ENCODE data around the gene WDR45B.

The WDR45B gene

DNA sequence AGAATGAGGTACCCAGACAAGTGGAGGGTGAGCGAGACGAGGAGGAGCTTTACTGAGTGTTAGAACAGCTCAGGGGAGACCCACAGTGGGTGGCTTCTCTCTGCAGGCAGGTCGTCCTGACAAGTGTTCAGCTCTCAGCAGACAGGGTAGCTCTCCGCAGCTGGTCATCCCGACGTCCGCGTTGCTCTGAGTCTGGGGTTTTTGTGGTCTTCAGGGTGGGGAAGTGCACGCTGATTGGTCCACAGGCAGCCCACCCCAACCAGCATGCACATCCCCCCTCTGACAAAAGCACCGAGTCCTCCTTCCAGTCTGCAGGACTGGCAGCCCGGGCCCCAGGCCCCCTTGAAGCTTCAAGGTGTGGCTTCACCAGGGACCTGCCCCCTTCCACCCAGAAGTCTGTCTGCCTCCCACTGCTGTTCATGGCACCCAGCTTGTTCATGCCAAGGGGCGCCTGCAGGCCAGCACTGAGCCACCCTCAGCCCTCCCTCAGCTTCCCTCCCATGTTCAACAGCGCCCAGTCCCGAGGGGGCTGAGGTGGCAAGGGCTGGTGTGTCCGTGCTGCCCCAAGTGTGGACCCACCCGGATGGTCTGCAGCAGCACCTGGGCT, 19.9 kb upstream of the WDR45B start:
- Histone ChIP-seq H3K4me2 (no peak overlapping the region), H3K27ac (no peak overlapping the region), H3K4me3 (IDR thresholded peaks at IDR 0.05; ENCODE audit: insufficient read depth, low read depth, low read length) (no peak overlapping the region), H3K27me3 (ENCODE audit: insufficient read depth, low read depth) (no peaks in the 10 kb centered on the region), H3K9ac (no peak overlapping the region), H4K20me1 (ENCODE audit: insufficient read depth) (no peaks in the 10 kb centered on the region), H2AFZ (ENCODE audit: low read depth) (no peak overlapping the region), H3K79me2 (ENCODE audit: insufficient read depth, low read depth) (no peaks in the 10 kb centered on the region), H3K4me1 (ENCODE audit: low read depth, poor library complexity, severe bottlenecking) (no peaks in the 10 kb centered on the region), H3K36me3 (ENCODE audit: insufficient read depth) (no peaks in the 10 kb centered on the region)
- TF ChIP-seq, protein P1, sequence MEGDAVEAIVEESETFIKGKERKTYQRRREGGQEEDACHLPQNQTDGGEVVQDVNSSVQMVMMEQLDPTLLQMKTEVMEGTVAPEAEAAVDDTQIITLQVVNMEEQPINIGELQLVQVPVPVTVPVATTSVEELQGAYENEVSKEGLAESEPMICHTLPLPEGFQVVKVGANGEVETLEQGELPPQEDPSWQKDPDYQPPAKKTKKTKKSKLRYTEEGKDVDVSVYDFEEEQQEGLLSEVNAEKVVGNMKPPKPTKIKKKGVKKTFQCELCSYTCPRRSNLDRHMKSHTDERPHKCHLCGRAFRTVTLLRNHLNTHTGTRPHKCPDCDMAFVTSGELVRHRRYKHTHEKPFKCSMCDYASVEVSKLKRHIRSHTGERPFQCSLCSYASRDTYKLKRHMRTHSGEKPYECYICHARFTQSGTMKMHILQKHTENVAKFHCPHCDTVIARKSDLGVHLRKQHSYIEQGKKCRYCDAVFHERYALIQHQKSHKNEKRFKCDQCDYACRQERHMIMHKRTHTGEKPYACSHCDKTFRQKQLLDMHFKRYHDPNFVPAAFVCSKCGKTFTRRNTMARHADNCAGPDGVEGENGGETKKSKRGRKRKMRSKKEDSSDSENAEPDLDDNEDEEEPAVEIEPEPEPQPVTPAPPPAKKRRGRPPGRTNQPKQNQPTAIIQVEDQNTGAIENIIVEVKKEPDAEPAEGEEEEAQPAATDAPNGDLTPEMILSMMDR (conservative IDR thresholded peaks at IDR 0.05; ENCODE audit: low read depth, low read length): no peak

DNA sequence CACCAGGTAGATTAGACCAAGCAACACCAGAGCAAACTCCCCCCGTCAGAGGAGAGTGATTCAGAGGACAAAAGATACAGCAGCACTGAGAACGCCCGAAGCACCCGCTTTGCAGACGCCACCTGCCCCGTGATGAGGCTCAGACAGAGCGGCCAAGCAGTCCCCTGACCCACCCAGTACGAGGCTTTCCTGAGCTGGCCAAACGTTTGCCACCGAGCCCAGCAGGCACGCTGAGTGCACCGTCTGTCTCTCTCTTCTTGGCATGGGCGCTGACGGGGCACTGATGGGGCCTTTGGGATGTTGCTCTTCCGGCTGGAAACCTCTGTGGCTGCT, 19.4 kb upstream of the WDR45B start:
- no peaks in the 10 kb centered on the region for H3K79me2 ChIP-seq (ENCODE audit: insufficient read depth, low read depth)
- no peaks in the 10 kb centered on the region for H4K20me1 ChIP-seq (ENCODE audit: insufficient read depth)
- H3K9ac ChIP-seq: no peak overlapping the region
- H3K4me3 ChIP-seq (IDR thresholded peaks at IDR 0.05; ENCODE audit: insufficient read depth, low read depth, low read length): no peak overlapping the region
- no peak overlapping the region for H3K4me2 ChIP-seq
- H2AFZ ChIP-seq (ENCODE audit: low read depth): no peak overlapping the region
- no peaks in the 10 kb centered on the region for H3K4me1 ChIP-seq (ENCODE audit: low read depth, poor library complexity, severe bottlenecking)
- H3K36me3 ChIP-seq (ENCODE audit: insufficient read depth): no peaks in the 10 kb centered on the region
- no peak overlapping the region for H3K27ac ChIP-seq
- H3K27me3 ChIP-seq (ENCODE audit: insufficient read depth, low read depth): no peaks in the 10 kb centered on the region
- TF ChIP-seq, protein P1 (conservative IDR thresholded peaks at IDR 0.05; ENCODE audit: low read depth, low read length): no peak

DNA sequence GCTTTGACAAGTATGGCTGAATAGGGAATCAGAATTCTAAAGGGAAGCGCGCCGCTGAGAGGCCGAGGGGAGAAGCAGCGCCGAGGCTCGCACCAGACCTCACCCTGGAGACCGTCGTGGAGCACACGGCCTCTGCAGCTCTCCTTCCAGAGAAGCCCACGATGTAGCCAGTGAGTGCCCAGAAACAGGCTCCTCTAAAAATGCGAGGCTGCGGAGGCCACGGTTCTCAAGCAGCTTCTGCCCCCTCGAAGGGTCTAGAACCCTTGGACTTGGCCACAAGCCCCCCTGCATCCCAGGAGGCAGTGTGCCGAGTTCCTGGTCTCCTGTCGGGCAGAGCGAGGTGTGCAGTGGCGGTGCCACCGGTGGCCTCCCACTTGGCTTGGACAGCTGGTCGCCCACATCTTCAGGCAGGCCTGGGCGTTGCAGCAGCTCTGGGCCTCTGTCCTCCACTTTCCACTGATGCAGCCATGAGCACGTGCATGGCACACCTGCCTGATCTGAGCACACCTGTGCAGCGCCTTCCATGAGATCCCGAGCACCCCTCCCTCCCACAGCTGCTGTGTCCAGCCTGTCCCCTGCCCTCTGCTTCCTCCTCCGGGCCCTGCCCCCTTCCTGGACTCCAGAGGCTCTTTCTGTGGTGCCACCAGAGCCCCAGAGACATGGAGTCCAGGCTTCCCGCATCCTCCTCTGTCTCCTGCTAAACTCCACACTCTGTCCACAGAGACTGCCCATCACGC, 18.9 kb upstream of the WDR45B start:
- H3K4me1 ChIP-seq (ENCODE audit: low read depth, poor library complexity, severe bottlenecking): no peaks in the 10 kb centered on the region
- TF ChIP-seq, protein P1 (conservative IDR thresholded peaks at IDR 0.05; ENCODE audit: low read depth, low read length): no peak
- H3K4me2 ChIP-seq: no peak overlapping the region

DNA sequence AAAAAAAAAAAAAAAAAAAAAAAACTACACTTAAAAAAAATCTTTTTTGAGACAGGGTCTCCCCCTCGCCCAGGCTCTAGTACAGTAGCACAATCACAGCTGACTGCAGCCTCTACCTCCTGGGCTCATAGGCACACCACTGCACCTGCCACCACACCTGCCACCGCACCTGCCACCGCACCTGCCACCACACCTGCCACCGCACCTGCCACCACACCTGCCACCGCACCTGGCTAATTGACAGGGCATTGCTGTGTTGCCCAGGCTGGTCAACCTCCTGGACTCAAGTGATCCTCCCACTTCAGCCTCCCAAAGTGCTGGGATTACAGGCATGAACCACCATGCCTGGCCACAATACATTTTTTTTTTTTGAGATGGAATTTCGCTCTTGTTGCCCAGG, 17.6 kb upstream of the WDR45B start:
- Histone ChIP-seq H3K27me3 (ENCODE audit: insufficient read depth, low read depth) (no peaks in the 10 kb centered on the region), H3K4me1 (ENCODE audit: low read depth, poor library complexity, severe bottlenecking) (no peaks in the 10 kb centered on the region), H3K36me3 (ENCODE audit: insufficient read depth) (no peaks in the 10 kb centered on the region), H2AFZ (ENCODE audit: low read depth) (no peak overlapping the region), H3K27ac (no peak overlapping the region), H3K79me2 (ENCODE audit: insufficient read depth, low read depth) (no peaks in the 10 kb centered on the region), H3K4me2 (no peak overlapping the region), H3K9ac (no peak overlapping the region), H4K20me1 (ENCODE audit: insufficient read depth) (no peaks in the 10 kb centered on the region), H3K4me3 (IDR thresholded peaks at IDR 0.05; ENCODE audit: insufficient read depth, low read depth, low read length) (no peak overlapping the region)
- TF ChIP-seq, protein P1 (conservative IDR thresholded peaks at IDR 0.05; ENCODE audit: low read depth, low read length): no peak

More for the DNA sequence above, 18.9 kb upstream of the WDR45B start:
- H3K36me3 ChIP-seq (ENCODE audit: insufficient read depth): no peaks in the 10 kb centered on the region
- H3K27ac ChIP-seq: no peak overlapping the region
- no peaks in the 10 kb centered on the region for H3K27me3 ChIP-seq (ENCODE audit: insufficient read depth, low read depth)
- H3K4me3 ChIP-seq (IDR thresholded peaks at IDR 0.05; ENCODE audit: insufficient read depth, low read depth, low read length): no peak overlapping the region
- H4K20me1 ChIP-seq (ENCODE audit: insufficient read depth): no peaks in the 10 kb centered on the region
- no peak overlapping the region for H2AFZ ChIP-seq (ENCODE audit: low read depth)
- no peak overlapping the region for H3K9ac ChIP-seq
- no peaks in the 10 kb centered on the region for H3K79me2 ChIP-seq (ENCODE audit: insufficient read depth, low read depth)
